Inflammatory macrophage treated with lipopolysaccharide for 1 hour (primary cell): ENCODE data around the gene SPRYD3.

ENCODE experiments used
- DNase-seq, 2 donors: peaks; one replicate each; pipeline ENCODE4 v3.0.0-alpha.2; 2020 to 2022

Gene SPRYD3

DNA sequence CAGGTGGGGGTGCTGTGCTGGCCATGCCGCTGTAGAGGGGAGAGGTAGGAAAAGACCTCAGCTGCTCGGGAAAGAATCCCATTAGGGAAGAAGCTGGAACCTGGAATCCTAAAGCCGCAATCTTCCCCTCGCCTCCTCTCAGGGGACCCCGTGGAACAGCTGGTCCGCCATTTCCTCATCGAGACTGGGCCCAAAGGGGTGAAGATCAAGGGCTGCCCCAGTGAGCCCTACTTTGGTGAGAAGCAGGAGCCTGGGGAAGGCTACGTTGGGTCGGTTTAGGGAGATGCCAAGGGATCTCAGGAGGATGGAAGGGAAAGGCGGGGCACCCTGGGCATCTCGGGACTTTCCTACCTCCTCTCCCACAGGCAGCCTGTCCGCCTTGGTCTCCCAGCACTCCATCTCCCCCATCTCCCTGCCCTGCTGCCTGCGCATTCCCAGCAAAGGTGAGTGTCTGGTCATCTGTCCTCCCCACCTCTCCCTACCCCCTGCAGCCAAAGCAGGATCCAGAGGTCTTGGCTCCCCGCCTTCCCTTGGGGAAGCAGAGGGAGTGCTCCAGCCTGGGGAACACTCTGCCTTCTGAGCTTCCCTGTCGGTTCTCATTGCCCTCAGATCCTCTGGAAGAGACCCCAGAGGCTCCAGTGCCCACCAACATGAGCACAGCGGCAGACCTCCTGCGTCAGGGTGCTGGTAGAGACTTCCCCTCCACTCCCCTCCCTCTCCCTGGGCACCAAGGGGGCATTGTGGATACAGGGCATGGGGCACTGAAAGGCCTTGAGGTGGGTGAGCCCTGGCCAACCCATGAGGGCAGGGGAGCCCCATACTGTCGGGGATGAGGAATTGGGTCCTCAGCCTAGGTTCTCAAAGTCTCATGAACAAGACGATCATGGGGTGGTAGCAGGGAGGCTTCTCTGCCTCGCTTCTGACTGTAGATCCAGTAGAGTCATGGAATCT, 16.9 kb downstream of the SPRYD3 start:
- DNase-seq = no peak

DNA sequence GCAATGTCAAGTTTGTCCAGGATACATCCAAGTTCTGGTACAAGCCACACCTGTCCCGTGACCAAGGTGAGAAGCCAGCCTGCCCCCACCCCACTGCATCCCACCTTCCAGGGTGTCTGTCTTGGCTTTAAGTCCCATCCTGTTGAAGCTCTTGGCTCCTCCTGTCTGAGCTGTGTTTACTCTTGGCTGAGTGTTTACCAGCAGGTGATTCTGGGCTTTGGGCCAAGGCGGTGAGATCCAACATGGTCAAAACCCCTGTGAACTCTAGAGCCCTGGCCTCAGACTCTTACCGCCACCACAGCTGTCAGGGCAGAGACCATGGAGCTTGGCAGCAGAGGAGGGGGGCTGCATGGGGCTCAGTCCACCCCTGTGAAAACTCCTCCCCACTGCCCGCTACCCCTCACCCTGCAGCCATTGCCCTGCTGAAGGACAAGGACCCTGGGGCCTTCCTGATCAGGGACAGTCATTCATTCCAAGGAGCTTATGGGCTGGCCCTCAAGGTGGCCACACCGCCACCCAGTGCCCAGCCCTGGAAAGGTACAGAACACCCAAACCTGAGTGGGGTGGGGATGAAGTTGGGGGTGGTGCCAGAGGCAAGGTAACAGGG, 17.7 kb downstream of the SPRYD3 start:
- DNase-seq = no peak

DNA sequence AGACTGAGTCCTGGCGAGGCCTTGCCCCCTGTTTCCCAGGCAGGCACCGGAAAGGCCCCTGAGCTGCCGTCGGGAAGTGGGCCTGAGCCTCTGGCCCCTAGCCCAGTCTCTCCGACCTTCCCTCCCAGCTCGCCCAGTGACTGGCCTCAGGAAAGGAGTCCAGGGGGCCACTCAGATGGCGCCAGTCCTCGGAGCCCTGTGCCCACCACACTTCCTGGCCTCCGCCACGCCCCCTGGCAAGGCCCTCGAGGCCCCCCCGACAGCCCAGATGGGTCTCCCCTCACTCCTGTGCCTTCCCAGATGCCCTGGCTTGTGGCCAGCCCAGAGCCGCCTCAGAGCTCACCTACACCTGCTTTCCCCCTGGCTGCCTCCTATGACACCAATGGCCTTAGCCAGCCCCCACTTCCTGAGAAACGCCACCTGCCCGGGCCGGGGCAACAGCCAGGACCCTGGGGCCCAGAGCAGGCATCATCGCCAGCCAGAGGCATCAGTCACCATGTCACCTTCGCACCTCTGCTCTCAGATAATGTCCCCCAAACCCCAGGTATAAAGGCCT, 18.4 kb downstream of the SPRYD3 start:
- DNase-seq = no peak

DNA sequence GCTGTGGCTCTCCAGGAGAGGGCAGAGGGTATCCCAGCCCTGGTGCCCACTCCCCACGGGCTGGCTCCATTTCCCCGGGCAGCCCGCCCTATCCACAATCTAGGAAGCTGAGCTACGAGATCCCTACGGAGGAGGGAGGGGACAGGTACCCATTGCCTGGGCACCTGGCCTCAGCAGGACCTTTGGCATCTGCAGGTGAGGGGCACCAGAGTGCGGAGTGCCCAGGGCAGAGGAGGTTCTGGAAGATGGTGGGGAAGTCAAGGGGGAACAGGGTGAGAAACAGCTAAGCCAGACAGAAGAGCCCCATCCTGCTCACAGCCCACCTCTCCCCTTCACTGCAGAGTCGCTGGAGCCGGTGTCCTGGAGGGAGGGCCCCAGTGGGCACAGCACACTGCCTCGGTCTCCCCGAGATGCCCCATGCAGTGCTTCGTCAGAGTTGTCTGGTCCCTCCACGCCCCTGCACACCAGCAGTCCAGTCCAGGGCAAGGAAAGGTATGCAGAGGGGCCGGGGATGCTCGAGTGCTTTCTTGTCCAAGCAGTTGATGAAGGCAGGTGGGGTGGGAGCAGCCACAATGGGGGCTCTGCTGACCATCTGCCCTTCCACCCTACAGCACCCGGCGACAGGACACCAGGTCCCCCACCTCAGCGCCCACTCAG, 19.0 kb downstream of the SPRYD3 start:
- no peak for DNase-seq

DNA sequence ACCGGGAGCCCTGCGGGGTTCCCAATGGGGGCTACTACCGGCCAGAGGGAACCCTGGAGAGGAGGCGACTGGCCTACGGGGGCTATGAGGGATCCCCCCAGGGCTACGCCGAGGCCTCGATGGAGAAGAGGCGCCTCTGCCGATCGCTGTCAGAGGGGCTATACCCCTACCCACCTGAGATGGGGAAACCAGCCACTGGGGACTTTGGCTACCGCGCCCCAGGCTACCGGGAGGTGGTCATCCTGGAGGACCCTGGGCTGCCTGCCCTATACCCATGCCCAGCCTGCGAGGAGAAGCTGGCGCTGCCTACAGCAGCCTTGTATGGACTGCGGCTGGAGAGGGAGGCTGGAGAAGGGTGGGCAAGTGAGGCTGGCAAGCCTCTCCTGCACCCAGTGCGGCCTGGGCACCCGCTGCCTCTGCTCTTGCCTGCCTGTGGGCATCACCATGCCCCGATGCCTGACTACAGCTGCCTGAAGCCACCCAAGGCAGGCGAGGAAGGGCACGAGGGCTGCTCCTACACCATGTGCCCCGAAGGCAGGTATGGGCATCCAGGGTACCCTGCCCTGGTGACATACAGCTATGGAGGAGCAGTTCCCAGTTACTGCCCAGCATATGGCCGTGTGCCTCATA, 19.6 kb downstream of the SPRYD3 start:
- DNase-seq = no peak

DNA sequence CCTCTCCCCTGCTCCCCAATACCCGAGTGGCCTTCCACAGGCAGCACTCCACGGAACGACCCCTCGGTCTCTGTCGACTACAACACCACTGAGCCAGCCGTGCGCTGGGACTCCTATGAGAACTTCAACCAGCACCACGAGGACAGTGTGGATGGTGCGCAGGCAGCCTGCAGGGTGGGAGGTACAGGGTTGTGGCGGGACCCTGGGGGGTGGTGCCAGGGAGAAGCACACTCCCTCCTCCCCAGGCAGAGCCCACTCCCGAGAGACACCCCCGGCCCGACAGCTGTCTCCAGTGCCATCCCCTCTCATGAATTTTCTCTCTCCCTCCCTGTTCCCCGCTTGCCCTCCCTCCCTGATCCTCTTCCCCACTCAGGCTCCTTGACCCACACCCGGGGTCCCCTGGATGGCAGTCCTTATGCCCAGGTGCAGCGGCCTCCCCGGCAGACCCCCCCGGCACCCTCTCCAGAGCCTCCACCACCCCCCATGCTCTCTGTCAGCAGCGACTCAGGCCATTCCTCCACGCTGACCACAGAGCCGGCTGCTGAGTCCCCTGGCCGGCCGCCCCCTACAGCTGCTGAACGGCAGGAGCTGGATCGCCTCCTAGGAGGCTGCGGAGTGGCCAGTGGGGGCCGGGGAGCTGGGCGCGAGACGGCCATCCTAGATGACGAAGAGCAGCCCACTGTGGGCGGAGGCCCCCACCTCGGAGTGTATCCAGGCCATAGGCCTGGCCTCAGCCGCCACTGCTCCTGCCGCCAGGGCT, 20.3 kb downstream of the SPRYD3 start:
- DNase-seq = no peak

DNA sequence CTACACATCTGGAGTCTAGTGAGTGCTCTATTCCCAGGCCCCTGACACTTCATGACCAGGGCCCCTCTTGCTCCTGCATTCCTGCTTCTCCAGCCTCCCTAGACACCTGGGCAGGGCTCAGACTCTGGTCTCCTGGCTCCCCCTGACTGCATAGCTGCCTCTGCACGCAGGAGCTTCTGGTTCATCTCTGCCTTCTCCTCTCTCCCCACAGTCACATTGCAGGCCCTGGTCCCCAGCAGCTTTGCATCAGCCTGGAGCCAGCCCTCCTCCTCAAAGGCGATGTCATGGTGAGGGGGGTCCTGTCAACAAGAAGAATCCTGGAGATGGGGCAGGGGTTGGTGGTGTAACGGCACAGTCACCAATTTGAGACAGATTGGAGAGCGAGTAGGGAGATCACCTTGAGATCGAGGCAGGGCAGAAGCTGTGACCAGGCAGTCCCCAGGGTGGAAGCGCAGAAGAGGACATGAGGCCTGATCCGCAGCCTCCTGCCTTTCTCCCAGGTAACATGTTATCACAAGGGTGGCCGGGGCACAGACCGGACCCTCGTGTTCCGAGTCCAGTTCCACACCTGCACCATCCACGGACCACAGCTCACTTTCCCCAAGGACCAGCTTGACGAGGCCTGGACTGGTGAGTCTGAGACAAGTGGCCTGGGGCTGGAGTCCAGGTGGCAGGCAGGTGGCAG, 21.2 kb downstream of the SPRYD3 start:
- DNase-seq = no peak

DNA sequence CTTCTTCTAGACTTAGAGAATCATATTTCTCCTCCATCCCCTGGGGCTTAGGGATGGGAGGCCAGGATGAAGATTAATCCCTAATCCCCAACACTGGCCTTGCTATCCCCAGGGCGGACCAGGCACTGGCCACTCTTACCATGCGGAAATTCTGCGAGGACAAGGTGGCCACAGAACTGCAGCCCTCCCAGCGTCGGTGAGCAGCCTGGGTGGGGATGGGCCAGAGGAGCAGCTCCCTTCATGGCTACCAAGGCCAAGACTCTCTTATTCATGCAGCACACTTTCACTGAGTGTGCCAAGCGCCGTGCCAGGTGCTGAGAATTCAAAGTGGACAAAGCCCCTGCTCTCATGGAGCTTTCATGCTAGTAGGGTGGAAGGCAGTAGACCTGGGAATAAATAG, 22.3 kb downstream of the SPRYD3 start:
- no peak for DNase-seq

DNA sequence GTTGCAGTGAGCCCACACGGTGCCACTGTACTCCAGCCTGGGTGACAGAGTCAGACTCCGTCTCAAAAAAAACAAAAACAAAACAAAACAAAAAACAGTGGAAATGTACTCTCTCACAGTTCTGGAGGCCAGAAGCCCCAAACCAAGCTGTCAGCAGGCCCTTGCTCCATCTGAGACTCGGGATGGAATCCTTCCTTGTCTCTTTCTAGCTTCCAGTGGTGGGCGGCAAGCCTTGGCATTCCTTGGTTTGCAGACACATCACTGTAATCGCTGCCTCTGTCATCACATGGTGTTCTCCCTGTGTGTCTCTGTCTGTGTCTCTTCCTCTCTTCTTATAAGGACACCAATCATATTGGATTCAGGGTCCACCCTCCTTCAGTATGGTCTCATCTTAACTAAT, 22.9 kb downstream of the SPRYD3 start:
- DNase-seq = no peak

DNA sequence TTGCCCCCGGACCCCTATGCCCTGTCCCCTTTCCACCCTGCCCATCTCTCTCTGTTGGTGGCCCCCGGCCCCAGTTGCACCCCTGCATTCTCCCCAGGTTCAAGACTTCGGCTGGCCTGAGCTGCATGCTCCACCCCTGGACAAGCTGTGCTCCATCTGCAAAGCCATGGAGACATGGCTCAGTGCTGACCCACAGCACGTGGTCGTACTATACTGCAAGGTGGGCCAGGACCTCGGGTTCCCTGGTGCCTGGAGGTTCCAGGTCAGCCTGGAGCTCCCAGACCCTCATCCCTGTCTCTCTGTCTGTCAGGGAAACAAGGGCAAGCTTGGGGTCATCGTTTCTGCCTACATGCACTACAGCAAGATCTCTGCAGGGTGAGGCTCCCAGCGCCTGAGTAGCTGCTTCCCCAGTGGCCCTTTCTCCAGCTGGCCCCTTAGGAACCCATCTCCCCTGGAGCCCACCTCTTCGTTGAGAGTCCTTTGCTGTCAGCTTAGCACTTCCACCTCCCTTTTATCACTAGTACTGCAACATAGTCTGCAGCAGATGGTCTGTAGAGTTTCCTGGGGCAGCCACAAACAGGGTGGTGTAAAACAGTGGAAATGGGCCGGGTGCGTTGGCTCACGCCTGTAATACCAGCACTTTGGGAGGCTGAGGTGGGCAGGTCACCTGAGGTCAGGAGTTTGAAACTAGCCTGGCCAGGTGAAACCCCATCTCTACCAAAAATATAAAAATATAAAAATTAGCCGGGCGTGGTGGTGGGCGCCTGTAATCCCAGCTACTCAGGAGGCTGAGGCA, 23.5 kb downstream of the SPRYD3 start:
- DNase-seq = no peak

DNA sequence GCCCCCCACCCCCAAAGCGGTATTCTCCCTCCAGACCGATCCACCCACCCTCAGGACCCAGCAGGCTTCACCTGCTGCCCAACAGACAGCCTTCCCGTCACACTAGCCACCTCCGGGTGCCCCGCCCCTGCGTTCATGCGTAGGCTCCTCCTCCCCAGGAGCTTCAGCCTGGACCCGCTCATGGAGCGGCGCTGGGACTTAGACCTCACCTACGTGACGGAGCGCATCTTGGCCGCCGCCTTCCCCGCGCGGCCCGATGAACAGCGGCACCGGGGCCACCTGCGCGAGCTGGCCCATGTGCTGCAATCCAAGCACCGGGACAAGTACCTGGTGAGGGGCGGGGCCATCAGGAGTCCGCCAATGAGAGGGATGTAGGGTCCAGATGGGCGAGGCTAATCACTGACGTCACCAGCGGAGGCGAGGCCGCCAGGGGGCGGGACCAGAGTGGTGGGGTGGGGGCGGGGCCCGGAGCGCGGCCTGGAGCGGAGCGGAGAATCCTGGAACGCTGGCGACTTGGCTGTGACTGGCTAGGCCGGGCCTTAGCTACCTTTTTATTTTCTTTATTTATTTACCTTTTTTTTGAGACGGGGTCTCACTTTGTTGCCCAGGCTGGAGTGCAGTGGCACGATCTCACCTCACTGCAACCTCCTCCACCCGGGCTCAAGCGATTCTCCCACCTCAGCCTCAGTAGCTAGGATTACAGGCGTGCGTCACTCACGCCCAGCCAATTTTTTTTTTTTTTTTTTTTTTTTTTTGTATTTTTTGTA, 24.9 kb downstream of the SPRYD3 start:
- DNase-seq = peak; percentile 81 to 94

DNA sequence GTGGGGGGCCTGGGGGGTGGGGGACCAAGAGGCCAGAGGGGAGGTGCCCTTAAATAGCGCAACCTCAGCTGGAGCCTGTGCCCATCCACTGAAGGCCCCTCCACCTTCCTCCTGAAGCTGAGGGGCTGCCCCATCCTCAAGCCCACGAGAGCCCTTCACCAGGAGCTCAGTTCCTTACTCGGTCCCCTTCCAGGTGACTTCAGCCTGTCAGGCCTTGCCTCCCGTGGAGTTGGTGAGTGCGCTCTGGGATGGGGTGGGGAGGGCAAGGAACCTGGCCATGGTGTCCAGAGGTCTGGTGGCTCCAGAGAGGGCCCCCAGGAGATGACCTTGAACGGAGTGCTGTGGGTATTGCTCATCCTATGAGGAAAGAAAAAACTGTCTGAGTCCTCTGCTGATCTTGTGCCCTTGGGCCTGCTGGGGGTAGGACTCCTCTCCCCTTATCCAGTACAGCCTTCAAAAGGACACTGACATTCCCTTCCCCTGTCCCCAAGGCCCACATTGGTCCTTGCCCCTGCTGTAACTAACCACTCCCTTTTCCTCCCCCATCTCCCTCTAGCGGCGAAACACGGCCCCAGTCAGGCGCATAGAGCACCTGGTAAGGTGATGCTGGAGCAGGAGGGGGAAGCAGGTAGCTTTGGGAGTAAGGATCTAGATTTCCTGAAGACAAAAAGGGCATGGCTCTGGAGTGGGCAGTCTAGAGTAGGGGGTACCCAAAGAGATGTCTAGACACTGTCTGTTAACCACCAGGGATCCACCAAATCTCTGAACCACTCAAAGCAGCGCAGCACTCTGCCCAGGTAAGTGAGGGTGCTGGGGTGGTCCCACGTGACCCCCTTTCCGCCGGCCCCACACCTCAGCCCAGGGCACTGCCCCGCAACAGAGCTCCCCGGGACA, 25.7 kb downstream of the SPRYD3 start:
- peak in 1 of 2 donors; percentile 47 for DNase-seq

DNA sequence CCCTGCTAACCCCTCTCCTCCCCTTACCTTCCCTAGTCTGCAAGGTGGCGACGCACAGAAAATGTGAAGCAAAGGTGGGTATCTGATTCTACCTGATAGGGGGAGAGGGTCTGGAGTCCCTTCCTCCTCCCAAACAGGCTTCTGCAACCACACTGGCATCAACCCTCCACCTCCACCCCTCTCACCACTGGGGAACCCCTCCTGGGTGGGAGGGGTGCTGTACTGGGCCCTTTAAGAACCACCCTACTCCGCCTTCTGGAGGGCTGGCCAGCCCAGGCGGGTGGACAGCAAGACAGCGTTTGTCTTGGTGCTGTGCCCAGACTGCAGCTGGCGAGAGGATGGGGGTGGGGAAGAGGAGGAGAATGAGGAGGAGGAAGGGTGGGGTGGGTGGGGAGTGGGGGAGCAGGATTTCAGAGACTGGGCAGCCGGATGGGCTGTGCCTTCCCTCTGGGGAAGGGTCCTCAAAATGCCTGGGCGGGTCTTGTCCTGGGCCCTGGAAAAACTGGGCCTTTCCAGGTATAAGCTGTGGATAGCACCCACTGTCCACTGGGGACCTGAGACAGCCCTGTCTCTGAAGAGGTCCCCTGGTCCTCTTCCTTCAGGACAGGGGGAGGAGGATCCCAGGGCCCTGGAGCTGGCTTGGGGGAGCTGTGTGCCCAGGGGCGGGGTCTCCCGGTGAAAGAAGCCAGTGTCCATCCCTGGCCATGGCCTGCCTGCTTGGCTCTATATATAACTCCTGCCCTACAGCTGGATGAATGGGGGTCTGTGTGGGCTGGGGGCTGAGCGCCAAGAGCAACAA, 26.6 kb downstream of the SPRYD3 start:
- DNase-seq = no peak

DNA sequence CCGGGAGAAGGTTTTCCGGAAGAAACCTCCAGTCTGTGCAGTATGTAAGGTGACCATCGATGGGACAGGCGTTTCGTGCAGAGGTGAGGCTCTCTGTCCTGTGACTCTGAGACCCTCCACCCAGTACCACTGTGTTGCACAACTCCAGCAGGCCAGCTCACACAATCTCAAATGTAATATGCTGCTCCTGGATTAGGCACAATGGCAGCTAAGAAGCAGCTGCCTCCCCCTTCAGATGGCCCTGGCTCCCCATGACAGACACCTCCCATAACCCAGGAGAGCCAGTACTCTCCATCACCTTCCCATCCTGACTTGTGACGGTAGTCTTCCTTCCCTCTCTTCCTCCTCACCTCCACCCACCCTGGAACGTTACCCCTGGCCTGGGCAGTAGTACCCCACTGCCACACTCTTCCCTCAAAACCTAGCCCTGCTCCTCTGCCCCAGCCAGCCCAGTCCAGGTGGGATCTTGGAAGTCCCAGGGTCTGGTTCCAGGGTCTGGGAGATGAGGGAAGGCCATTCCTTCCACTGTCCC, 27.2 kb downstream of the SPRYD3 start:
- DNase-seq = no peak

DNA sequence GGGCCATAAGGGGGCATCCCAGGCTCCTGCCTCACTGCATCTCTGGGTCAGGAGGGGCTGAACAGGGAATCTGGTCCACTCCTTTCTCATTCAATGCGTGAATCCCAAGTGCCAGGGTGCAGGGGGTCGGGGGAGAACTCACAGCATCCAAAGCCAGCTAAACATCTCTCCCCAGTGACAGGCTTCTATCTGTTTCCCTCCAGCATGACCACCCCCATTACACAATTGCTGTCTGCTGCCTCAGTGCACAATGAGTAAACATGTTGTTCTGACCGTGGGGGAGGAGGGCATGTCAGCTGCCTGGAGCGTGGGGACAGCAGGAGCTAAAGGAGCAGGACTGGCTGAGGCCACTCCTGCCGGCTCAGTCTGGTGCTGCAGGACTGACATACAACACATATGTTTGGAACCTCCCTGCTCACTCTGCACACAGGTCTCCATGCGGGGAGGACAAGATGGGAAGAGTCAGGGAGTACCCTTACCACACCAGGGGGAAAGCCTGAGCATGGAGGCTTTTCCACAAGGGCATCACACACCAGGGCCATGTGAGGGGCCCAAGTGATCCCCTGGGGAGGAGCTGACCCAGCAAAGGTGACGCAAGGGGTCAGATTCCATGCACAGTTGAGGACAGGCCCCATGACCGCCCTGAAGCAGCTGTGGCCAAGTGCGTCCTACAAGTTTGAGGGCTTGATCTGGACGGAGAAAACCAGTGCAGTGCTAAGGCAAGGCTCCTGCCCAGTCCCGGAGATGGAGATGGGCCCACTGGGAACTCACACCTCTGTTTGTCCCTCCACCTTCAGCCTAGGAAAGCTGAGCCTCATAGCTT, 27.9 kb downstream of the SPRYD3 start:
- DNase-seq = peak; percentile 37 to 78

DNA sequence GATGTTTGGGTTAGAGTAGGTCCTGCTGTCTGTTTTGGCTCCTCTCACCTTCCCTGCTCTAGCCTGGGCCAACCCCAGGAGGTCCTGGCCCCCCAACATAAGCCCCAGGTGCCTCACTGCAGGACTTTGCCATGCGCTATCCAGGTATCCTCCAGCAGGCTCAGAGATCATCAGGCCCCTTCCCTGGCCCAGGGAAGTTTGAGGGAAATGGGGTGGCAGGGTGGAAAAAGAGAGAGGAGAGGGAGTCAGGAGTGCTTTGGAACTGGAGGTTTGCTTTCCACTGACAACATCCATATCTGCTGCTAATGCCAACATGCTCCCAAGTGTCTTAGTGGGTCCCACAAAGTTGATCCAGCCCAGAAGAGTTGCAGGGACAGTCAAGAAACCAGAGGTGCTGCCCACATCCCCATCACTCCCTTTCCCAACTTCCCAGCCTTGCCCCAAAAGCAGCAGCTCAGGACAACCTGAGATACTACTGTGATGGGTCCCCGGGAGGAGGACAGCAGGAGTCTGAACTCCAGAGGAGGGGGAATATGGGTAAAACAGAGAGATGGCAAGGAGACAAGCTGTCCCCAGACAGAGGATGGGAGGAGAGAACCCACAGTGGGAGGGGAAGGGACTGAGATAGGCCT, 28.6 kb downstream of the SPRYD3 start:
- no peak for DNase-seq
